Measurements from ENCODE around the gene SRBD1. TPM values are rescaled to one million over a fixed set of nuclear protein-coding genes. Genes with fewer than 3 reads are reported as not detected.

SRBD1 gene
- total RNA-seq, 2 donors from 2014 or later, result 5.3 to 9.6 TPM

DNA sequence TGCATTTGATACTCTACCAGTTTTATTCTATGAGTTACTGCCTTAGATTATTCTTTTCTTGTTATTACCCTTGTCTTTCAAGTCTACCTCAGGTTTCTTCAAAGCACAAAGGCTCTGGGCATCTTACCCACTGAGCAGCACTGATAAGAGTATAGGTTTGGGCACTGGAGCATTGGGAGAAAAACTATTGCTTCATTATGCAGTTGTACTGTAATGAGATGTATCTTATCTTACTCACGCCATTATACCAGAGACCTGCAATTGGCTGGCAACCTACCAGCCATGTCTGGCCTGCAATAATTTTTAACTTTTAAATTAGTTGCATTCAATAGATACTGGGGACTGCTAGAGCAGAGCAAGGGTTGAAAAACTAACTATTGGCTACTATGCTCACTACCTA is 18.9 kb upstream of the SRBD1 start:
- Histone ChIP-seq H3K4me3 (no peak overlapping the region), H3K9me3 (no peaks in the 10 kb centered on the region)
- TF ChIP-seq CTCF (IDR thresholded peaks at IDR 0.05), result no peak

GRCh38 chr2:45627911-45628310 is 16.8 kb upstream of the SRBD1 start:
- no peaks in the 10 kb centered on the region for H3K4me1 ChIP-seq
- TF ChIP-seq CTCF (IDR thresholded peaks at IDR 0.05), result no peak
- DNase-seq (ENCODE audit: low spot score), result no peak
- no peaks in the 10 kb centered on the region for H3K36me3 ChIP-seq
- H3K9me3 ChIP-seq, result no peaks in the 10 kb centered on the region
- H3K4me3 ChIP-seq, result no peak overlapping the region
- H3K27me3 ChIP-seq, result no peaks in the 10 kb centered on the region
- no peak overlapping the region for H3K27ac ChIP-seq

More for the DNA sequence above, 18.9 kb upstream of the SRBD1 start:
- Histone ChIP-seq H3K27me3 (no peaks in the 10 kb centered on the region), H3K36me3 (no peaks in the 10 kb centered on the region), H3K27ac (no peak overlapping the region), H3K4me1 (no peaks in the 10 kb centered on the region)
- DNase-seq (ENCODE audit: low spot score), result no peak

GRCh38 chr2:45626387-45627221 is 15.5 kb upstream of the SRBD1 start:
- Histone ChIP-seq H3K27me3 (no peaks in the 10 kb centered on the region), H3K36me3 (no peaks in the 10 kb centered on the region), H3K4me3 (no peak overlapping the region), H3K4me1 (no peaks in the 10 kb centered on the region), H3K27ac (no peak overlapping the region), H3K9me3 (no peaks in the 10 kb centered on the region)
- no peak for TF ChIP-seq CTCF (IDR thresholded peaks at IDR 0.05)
- no peak for DNase-seq (ENCODE audit: low spot score)

DNA sequence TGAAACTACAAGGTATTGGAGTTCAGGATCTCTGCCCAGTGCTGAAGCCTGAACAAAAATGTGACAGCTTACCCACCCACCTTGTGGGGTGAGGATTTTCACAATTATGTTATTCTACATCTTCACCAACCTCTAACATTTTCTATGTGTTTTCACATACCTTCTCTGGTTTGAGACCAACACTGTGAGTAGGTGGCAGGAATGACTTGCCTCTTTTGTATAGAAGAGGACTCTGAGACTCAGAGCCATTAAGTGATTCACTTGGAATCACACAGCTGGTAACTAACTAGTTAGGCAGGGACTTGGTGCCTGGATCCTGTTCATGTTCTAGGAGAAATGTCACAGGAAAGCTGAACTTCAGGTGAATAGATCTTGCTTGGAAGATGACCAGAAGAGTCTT is 14.8 kb upstream of the SRBD1 start:
- Histone ChIP-seq H3K36me3 (no peaks in the 10 kb centered on the region), H3K27me3 (no peaks in the 10 kb centered on the region), H3K4me1 (no peaks in the 10 kb centered on the region), H3K27ac (no peak overlapping the region), H3K4me3 (no peak overlapping the region), H3K9me3 (no peaks in the 10 kb centered on the region)
- TF ChIP-seq CTCF (IDR thresholded peaks at IDR 0.05), result no peak
- no peak for DNase-seq (ENCODE audit: low spot score)

DNA sequence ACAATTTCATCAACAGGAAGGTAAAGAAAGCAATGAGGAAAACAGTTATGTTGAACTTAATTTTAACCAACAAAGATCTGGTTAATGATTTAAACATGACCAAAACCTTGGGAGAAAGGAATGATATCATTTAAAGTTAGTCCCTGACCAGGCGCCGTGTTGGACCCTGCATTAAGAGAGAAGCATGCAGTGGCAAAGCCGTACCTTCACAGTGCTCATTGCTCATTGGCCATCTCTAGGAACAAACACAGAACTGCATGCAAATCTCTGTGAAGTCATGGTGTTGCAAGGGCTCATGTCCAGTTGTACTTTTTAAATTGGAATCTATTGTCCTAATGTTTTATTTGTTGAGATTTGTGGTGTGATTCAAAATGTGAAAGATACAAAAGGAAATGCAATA is 12.0 kb upstream of the SRBD1 start:
- Histone ChIP-seq H3K9me3 (no peaks in the 10 kb centered on the region), H3K27me3 (no peaks in the 10 kb centered on the region), H3K4me3 (no peak overlapping the region), H3K36me3 (no peaks in the 10 kb centered on the region), H3K27ac (no peak overlapping the region), H3K4me1 (no peaks in the 10 kb centered on the region)
- no peak for DNase-seq (ENCODE audit: low spot score)
- TF ChIP-seq CTCF (IDR thresholded peaks at IDR 0.05), result no peak

All from right atrium auricular region (tissue), 2 donors.